Endothelial cell of umbilical vein (primary cell): ENCODE measurements around the gene CCDC97. TPM values are rescaled to one million over a fixed set of nuclear protein-coding genes. Genes with fewer than 3 reads are reported as not detected.

Experiments
- BruUV-seq: library from RNA; stranded (reverse); fragments of 400-500 nt; replicated peaks from 2 replicates; lab custom pipeline; 2021; lab: Mats Ljungman, UMichigan
- CTCF ChIA-PET: fragments of 300-600, 350-600 bp; sonication (Branson Sonifier 250); formaldehyde crosslinking; loops from one replicate; lab custom pipeline; 2021; ENCODE audit warnings: antibody characterized with exemption, inconsistent platforms; lab: Charles Lee
- POLR2A ChIA-PET: fragments of 300-600, 350-600 bp; sonication (Branson Sonifier 250); formaldehyde crosslinking; loops from one replicate; lab custom pipeline; 2021; ENCODE audit warnings: antibody characterized with exemption, inconsistent platforms; lab: Charles Lee
- DNase-seq: peaks from one replicate; pipeline ENCODE4 v3.0.0-alpha.2; 2011; ENCODE audit warnings: low read depth, low spot score
- FAIRE-seq: peaks from 2 replicates; lab custom pipeline; 2011; peaks lifted over from hg19 to GRCh38; lab: Jason Lieb, UNC
- H2AFZ ChIP-seq: 2 replicates; pipeline ENCODE4 v1.6.0; 2012; ENCODE audit warnings: low read depth, low read length, control low read depth, inconsistent platforms
- H3K27ac ChIP-seq: 2 replicates; pipeline ENCODE4 v1.5.1; 2011; ENCODE audit warnings: low read depth, mild to moderate bottlenecking, control low read depth, low read length, moderate library complexity; ENCODE audit not compliant: insufficient read depth
- H3K27me3 ChIP-seq, 2 experiments: 2 replicates each; pipeline versions ENCODE4 v1.6.0 to v1.6.1; 2011; ENCODE audit warnings: low read length in 2 of 2, mixed read lengths in 1 of 2; ENCODE audit not compliant: control insufficient read depth in 2 of 2, insufficient read depth in 2 of 2
- H3K36me3 ChIP-seq, 2 experiments: 2 replicates in 1 of 2; 3 replicates in 1 of 2; pipeline ENCODE4 v1.5.1; 2011; ENCODE audit warnings: low read length in 2 of 2, mild to moderate bottlenecking in 1 of 2, moderate library complexity in 1 of 2; ENCODE audit not compliant: control insufficient read depth in 2 of 2, insufficient read depth in 2 of 2; ENCODE audit errors: extremely low read depth in 1 of 2
- H3K4me1 ChIP-seq: 3 replicates; pipeline ENCODE4 v1.5.1; 2011; ENCODE audit warnings: mild to moderate bottlenecking, low read length; ENCODE audit not compliant: control insufficient read depth, insufficient read depth; ENCODE audit errors: extremely low read depth
- H3K4me2 ChIP-seq: 2 replicates; pipeline ENCODE4 v1.6.1; 2011; ENCODE audit warnings: low read length, control low read depth, mixed read lengths; ENCODE audit not compliant: insufficient read depth
- H3K4me3 ChIP-seq, 3 experiments: fragments of 200-600 bp in 1 of 3; sonication (generic), shearing (Covaris generic) in 1 of 3; replicated peaks in 1 of 3; 2 replicates each; pipeline ENCODE4 v1.5.1; 2011 to 2016; ENCODE audit warnings: control low read depth in 3 of 3, low read length in 3 of 3, mild to moderate bottlenecking in 2 of 3, inconsistent platforms in 1 of 3, low read depth in 1 of 3, moderate library complexity in 1 of 3; ENCODE audit not compliant: insufficient read depth in 1 of 3
- H3K79me2 ChIP-seq: 2 replicates; pipeline ENCODE4 v1.6.0; 2012; ENCODE audit warnings: low read length, inconsistent platforms; ENCODE audit not compliant: control insufficient read depth, insufficient read depth
- H3K9ac ChIP-seq: replicated peaks from 2 replicates; pipeline ENCODE3; 2011; ENCODE audit warnings: low read length, control low read depth; ENCODE audit not compliant: insufficient read depth; ENCODE audit errors: extremely low read depth
- H3K9me1 ChIP-seq: replicated peaks from 3 replicates; pipeline ENCODE4 v1.6.0; 2011; ENCODE audit warnings: mild to moderate bottlenecking, low read length; ENCODE audit not compliant: control insufficient read depth, insufficient read depth; ENCODE audit errors: extremely low read depth
- H3K9me3 ChIP-seq: replicated peaks from 2 replicates; pipeline ENCODE4 v1.5.1; 2012; ENCODE audit warnings: low read length, inconsistent platforms; ENCODE audit not compliant: control insufficient read depth, insufficient read depth
- H4K20me1 ChIP-seq: replicated peaks from 2 replicates; pipeline ENCODE3; 2011; ENCODE audit warnings: mild to moderate bottlenecking, low read length; ENCODE audit not compliant: control insufficient read depth, insufficient read depth; ENCODE audit errors: extremely low read depth
- EZH2 ChIP-seq: IDR thresholded peaks from 2 replicates; pipeline ENCODE4 v1.6.1; 2012; ENCODE audit warnings: borderline replicate concordance, low read depth, mild to moderate bottlenecking, moderate library complexity, low read length, inconsistent platforms; ENCODE audit not compliant: severe bottlenecking
- FOS ChIP-seq: IDR thresholded peaks from 2 replicates; pipeline ENCODE4 v1.6.1; 2011; ENCODE audit warnings: mild to moderate bottlenecking, low read length, moderate library complexity, borderline replicate concordance; ENCODE audit not compliant: insufficient read depth
- GATA2 ChIP-seq: IDR thresholded peaks from 2 replicates; pipeline ENCODE4 v1.7.0; 2011; ENCODE audit warnings: low read depth, mild to moderate bottlenecking, moderate library complexity, mixed read lengths, low read length; ENCODE audit not compliant: insufficient read length, insufficient read depth
- JUN ChIP-seq: IDR thresholded peaks from 2 replicates; pipeline ENCODE4 v1.6.1; 2011; ENCODE audit warnings: borderline replicate concordance, low read depth; ENCODE audit not compliant: insufficient read length, insufficient read depth
- MYC ChIP-seq: IDR thresholded peaks from one replicate; pipeline ENCODE4 v1.6.1; 2011; ENCODE audit warnings: mild to moderate bottlenecking, low read depth, low read length
- POLR2A ChIP-seq: IDR thresholded peaks from 2 replicates; pipeline ENCODE4 v1.6.1; 2012; ENCODE audit warnings: low read depth, mild to moderate bottlenecking, control low read depth, low read length
- POLR2AphosphoS5 ChIP-seq: IDR thresholded peaks from 2 replicates; pipeline ENCODE4 v1.6.1; 2012; ENCODE audit warnings: low read depth, mild to moderate bottlenecking, control low read depth, low read length, moderate library complexity; ENCODE audit not compliant: insufficient read depth
- dilution Hi-C: fragments of 300-500 bp; cut with MboI; formaldehyde crosslinking; loops from one replicate; pipeline ENCODE4 v1.15.0; 2019; ENCODE audit warnings: low sequenced_read_pairs; ENCODE audit not compliant: extremely low pct_ligation_motif_present
- intact Hi-C: fragments of 100-400 bp; cut with micrococcal nuclease; formaldehyde crosslinking; loops from one replicate; pipeline ENCODE4 v1.10.0; 2022
- polyA plus RNA-seq, 4 experiments: library from polyadenylated mRNA; depleted of rRNA in 3 of 4; stranded (reverse) in 3 of 4; unstranded in 1 of 4; fragments of >200 nt; gene quantifications; 2 replicates each; pipeline versions ENCODE4 v1.2.1 to v1.2.3, GENCODE V29; 2011 to 2012; ENCODE audit warnings: missing spikeins in 1 of 4
- total RNA-seq: library from RNA; stranded (reverse); gene quantifications from 2 replicates; pipeline ENCODE4 v1.2.3, GENCODE V29; 2021
- TF ChIP-seq, protein P1 (sequence below), 2 donors: IDR thresholded peaks; 1 replicate in 1 of 2; 2 replicates in 1 of 2; pipeline ENCODE4 v1.5.1; 2011; ENCODE audit warnings: low read length in 2 of 2, mild to moderate bottlenecking in 2 of 2, moderate library complexity in 2 of 2, control low read depth in 1 of 2, inconsistent platforms in 1 of 2, low read depth in 1 of 2; ENCODE audit not compliant: insufficient read depth in 1 of 2; ENCODE audit errors: extremely low read depth in 1 of 2
- TF ChIP-seq, protein P2 (sequence below): IDR thresholded peaks from 2 replicates; pipeline ENCODE4 v1.6.1; 2011; ENCODE audit not compliant: insufficient read depth, insufficient read length

The CCDC97 gene
- total and polyA plus RNA-seq, 2 donors (not counting 3 experiments of a cell fraction or from before 2014, with no cell fraction given), result 20.7 to 27.2 TPM

DNA sequence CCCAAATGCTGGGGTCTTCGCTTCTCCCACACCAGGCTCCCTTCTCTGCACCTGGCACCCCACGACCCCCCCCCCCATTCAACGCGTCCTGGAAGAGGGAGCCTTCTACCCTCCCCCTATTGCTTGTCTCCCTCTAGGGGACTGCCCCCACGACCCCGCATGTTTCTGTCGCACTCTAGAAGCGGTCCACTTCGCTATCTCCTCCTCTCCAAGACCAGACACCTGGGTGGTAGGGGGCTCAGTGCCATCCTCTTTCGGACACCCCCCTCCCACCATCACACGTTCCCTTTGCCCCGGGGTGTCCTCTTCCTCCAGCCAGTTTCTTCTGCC is 42.3 kb downstream of the CCDC97 start:
- Histone ChIP-seq H3K27ac (peak overlapping the region; percentile 70), H2AFZ (no peak overlapping the region), H3K4me3 (peak overlapping the region; percentile 75 to 99 (median 90)), H3K4me2 (peak overlapping the region; percentile 73), H3K9me3 (no peaks in the 10 kb centered on the region), H3K9me1 (no peaks in the 10 kb centered on the region), H3K4me1 (peaks cover 12% of the 10 kb centered on the region), H3K79me2 (peaks cover 57% of the 10 kb centered on the region), H3K9ac (peak overlapping the region; percentile 83), H3K36me3 (peaks cover 2 to 6% of the 10 kb centered on the region in 2 experiments), H4K20me1 (no peaks in the 10 kb centered on the region), H3K27me3 (no peaks in the 10 kb centered on the region)
- FAIRE-seq (no peak), DNase-seq (no peak)
- dilution Hi-C loops, result no loop called here
- intact Hi-C loops, result loop anchor here (1.0 to 5.0 kb wide), 2 partner anchors 42 to 195 kb away; partner anchors contain the start of gene CCDC97
- TF ChIP-seq POLR2AphosphoS5 (no peak), EZH2 (no peak), GATA2 (no peak), POLR2A (no peak), MYC (no peak), FOS (no peak), JUN (no peak)
- TF ChIP-seq, protein P1, sequence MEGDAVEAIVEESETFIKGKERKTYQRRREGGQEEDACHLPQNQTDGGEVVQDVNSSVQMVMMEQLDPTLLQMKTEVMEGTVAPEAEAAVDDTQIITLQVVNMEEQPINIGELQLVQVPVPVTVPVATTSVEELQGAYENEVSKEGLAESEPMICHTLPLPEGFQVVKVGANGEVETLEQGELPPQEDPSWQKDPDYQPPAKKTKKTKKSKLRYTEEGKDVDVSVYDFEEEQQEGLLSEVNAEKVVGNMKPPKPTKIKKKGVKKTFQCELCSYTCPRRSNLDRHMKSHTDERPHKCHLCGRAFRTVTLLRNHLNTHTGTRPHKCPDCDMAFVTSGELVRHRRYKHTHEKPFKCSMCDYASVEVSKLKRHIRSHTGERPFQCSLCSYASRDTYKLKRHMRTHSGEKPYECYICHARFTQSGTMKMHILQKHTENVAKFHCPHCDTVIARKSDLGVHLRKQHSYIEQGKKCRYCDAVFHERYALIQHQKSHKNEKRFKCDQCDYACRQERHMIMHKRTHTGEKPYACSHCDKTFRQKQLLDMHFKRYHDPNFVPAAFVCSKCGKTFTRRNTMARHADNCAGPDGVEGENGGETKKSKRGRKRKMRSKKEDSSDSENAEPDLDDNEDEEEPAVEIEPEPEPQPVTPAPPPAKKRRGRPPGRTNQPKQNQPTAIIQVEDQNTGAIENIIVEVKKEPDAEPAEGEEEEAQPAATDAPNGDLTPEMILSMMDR (IDR thresholded peaks at IDR 0.05; ENCODE audit: extremely low read depth in 1 of 2, insufficient read depth in 1 of 2, low read depth in 1 of 2, low read length in 2 of 2), result no peak
- TF ChIP-seq, protein P2, sequence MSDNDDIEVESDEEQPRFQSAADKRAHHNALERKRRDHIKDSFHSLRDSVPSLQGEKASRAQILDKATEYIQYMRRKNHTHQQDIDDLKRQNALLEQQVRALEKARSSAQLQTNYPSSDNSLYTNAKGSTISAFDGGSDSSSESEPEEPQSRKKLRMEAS, result no peak
- ChIA-PET CTCF (interaction anchor here (0.7 to 3.8 kb wide), 17 partner anchors 11 to 148 kb away, joined by 3 to 65 read pairs (median 8); partner anchors contain the start of genes B9D2, DMAC2 and HNRNPUL1), POLR2A (interaction anchor here (0.8 to 1.5 kb wide), 3 partner anchors 11 to 31 kb away, joined by 3 to 4 read pairs (median 3); partner anchors contain the start of gene B9D2)
- no TSS peak for BruUV-seq
